GM12872 (cell line): ENCODE results near the gene CTNNA1.

Source experiments
- CTCF ChIP-seq: IDR thresholded peaks from 3 replicates; pipeline ENCODE4 v1.5.1; 2011; ENCODE audit warnings: low read depth, mild to moderate bottlenecking, low read length, moderate library complexity; ENCODE audit not compliant: insufficient read depth

Gene CTNNA1

GRCh38 chr5:138869038-138869437 is 115.8 kb downstream of the CTNNA1 start:
- no peak for TF ChIP-seq CTCF

GRCh38 chr5:138869763-138870500 is 116.7 kb downstream of the CTNNA1 start:
- TF ChIP-seq CTCF = no peak

GRCh38 chr5:138870611-138871010 is 117.4 kb downstream of the CTNNA1 start:
- no peak for TF ChIP-seq CTCF

- TF ChIP-seq CTCF = no peak
Measured at GRCh38 chr5:138872841-138873465, 119.7 kb downstream of the CTNNA1 start.

GRCh38 chr5:138873466-138874221 is 120.4 kb downstream of the CTNNA1 start:
- no peak for TF ChIP-seq CTCF

GRCh38 chr5:138874241-138874640 is 121.0 kb downstream of the CTNNA1 start:
- TF ChIP-seq CTCF = no peak

GRCh38 chr5:138874771-138875551 is 121.7 kb downstream of the CTNNA1 start, which contains the start of gene LRRTM2:
TSS of gene LRRTM2 (minus strand) at chr5:138875335. CDS start at chr5:138874911, 424 bp downstream.
- TF ChIP-seq CTCF = no peak
